Measurements from ENCODE around the gene SLC10A1. TPM values are rescaled to one million over a fixed set of nuclear protein-coding genes. Genes with fewer than 3 reads are reported as not detected.

SLC10A1 gene
- total RNA-seq, 1 experiment from 2014 or later = not detected

DNA sequence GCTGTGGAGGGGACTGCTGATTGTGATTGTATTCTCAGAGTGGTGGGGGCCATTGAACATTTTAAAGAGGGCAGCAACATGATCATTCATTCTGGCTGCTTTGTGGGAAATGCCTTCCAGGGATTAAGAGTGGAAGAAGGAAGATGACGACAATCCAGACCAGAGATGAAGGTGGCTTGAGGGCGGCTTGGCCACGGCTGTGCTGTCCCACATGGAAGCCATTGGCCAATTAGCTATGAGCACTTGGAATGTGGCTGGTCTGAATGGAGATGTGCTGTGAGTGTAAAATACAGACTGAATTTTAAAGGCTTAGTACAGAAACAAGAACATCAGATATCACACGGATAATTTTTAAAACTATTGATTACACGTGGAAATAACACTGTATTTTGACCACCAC lies 19.2 kb upstream of the SLC10A1 start:
- no peak overlapping the region for H3K9ac ChIP-seq (ENCODE audit: extremely low read depth, insufficient read length, low read length)
- H4K8ac ChIP-seq (replicated peaks; ENCODE audit: insufficient read length, low read depth, low read length) = no peak overlapping the region
- Mint-ChIP-seq H3K4me3 (no peak overlapping the region), H3K9me3 (no peaks in the 10 kb centered on the region; a peak in 1 of 5 replicates), H3K4me1 (peaks cover 0 to 12% of the 10 kb centered on the region in 2 experiments; a peak in 3 of 4 replicates), H3K27ac (no peak overlapping the region), H3K36me3 (ENCODE audit: insufficient read depth in 1 of 3, low read depth in 3 of 3) (no peaks in the 10 kb centered on the region), H3K27me3 (ENCODE audit: low read depth) (no peaks in the 10 kb centered on the region)
- H4K5ac ChIP-seq (ENCODE audit: insufficient read length, low read depth, low read length) = no peak overlapping the region
- DNase-seq = no peak
- H4K20me1 ChIP-seq (ENCODE audit: control insufficient read depth, insufficient read depth, insufficient read length) = no peaks in the 10 kb centered on the region
- no peak overlapping the region for H3K14ac ChIP-seq (ENCODE audit: insufficient read depth, low read length)
- no peak overlapping the region for H3K4me2 ChIP-seq (ENCODE audit: insufficient read depth, insufficient read length, low read length)
- TF ChIP-seq, protein P1, sequence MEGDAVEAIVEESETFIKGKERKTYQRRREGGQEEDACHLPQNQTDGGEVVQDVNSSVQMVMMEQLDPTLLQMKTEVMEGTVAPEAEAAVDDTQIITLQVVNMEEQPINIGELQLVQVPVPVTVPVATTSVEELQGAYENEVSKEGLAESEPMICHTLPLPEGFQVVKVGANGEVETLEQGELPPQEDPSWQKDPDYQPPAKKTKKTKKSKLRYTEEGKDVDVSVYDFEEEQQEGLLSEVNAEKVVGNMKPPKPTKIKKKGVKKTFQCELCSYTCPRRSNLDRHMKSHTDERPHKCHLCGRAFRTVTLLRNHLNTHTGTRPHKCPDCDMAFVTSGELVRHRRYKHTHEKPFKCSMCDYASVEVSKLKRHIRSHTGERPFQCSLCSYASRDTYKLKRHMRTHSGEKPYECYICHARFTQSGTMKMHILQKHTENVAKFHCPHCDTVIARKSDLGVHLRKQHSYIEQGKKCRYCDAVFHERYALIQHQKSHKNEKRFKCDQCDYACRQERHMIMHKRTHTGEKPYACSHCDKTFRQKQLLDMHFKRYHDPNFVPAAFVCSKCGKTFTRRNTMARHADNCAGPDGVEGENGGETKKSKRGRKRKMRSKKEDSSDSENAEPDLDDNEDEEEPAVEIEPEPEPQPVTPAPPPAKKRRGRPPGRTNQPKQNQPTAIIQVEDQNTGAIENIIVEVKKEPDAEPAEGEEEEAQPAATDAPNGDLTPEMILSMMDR (conservative IDR thresholded peaks at IDR 0.05) = no peak
- no peak overlapping the region for H2AK5ac ChIP-seq (ENCODE audit: insufficient read length, low read length)
- no peak overlapping the region for H2BK20ac ChIP-seq (ENCODE audit: low read depth, low read length, poor library complexity, severe bottlenecking)
- H3K56ac ChIP-seq (ENCODE audit: insufficient read length, low read depth, low read length) = no peak overlapping the region
- H2BK12ac ChIP-seq (ENCODE audit: insufficient read length, low read depth, low read length) = no peak overlapping the region
- H4K91ac ChIP-seq (ENCODE audit: insufficient read length, low read depth, low read length) = no peak overlapping the region
- no peaks in the 10 kb centered on the region for H3K79me2 ChIP-seq (ENCODE audit: insufficient read depth, low read length)
- H3K27me3 ChIP-seq (ENCODE audit: insufficient read depth, low read length) = no peaks in the 10 kb centered on the region
- no peak overlapping the region for H2BK120ac ChIP-seq (ENCODE audit: low read depth, low read length, poor library complexity, severe bottlenecking)
- no peaks in the 10 kb centered on the region for H3K4me1 ChIP-seq (ENCODE audit: insufficient read depth, low read length)
- H3K23ac ChIP-seq (ENCODE audit: insufficient read length, low read depth, low read length) = no peak overlapping the region
- H2AFZ ChIP-seq (ENCODE audit: low read length) = no peak overlapping the region
- no peak overlapping the region for H2BK15ac ChIP-seq (ENCODE audit: low read depth, low read length)
- H3K27ac ChIP-seq (ENCODE audit: insufficient read length, low read depth, low read length) = no peak overlapping the region
- H3K4ac ChIP-seq (ENCODE audit: low read depth, low read length) = no peak overlapping the region
- H3K79me1 ChIP-seq (ENCODE audit: insufficient read depth, low read depth, low read length, poor library complexity, severe bottlenecking) = no peaks in the 10 kb centered on the region
- no peak overlapping the region for H3K18ac ChIP-seq (ENCODE audit: insufficient read length, low read depth, low read length)
- H3T11ph ChIP-seq (ENCODE audit: low read length) = no peak overlapping the region
- no peaks in the 10 kb centered on the region for H3K23me2 ChIP-seq (ENCODE audit: insufficient read length, low read depth, low read length, poor library complexity, severe bottlenecking)
- H2BK5ac ChIP-seq (ENCODE audit: insufficient read length, low read length) = no peak overlapping the region
- WGBS (ENCODE audit: extremely low coverage, insufficient read length, low lambda C conversion rate) = no CpG with 5 or more reads among the region's 5 CpGs
- no peaks in the 10 kb centered on the region for H3K9me3 ChIP-seq (ENCODE audit: control insufficient read depth, low read depth, low read length)

Data from H9 (cell line).